GM19438 (cell line): ENCODE data around the gene TBRG1.

Experiments used
- ATAC-seq: cut with Tn5 transposase; IDR thresholded peaks from one replicate; pipeline ENCODE4 v1.9.1; 2021; ENCODE audit warnings: low read depth; ENCODE audit not compliant: unreplicated experiment

Gene TBRG1

GRCh38 chr11:124612045-124612444, 10.6 kb upstream of the TBRG1 start:
- peak; percentile 55 for ATAC-seq

GRCh38 chr11:124612567-124613246, 10.0 kb upstream of the TBRG1 start:
- ATAC-seq = no peak

- no peak for ATAC-seq
These were observed 3.8 kb upstream of the TBRG1 start for GRCh38 chr11:124618863-124619262.

- ATAC-seq = no peak
These were observed 1.3 kb downstream of the TBRG1 start for GRCh38 chr11:124623861-124624525.

GRCh38 chr11:124625504-124626168, 3.0 kb downstream of the TBRG1 start:
- no peak for ATAC-seq

GRCh38 chr11:124627546-124627945, 4.9 kb downstream of the TBRG1 start:
- ATAC-seq = no peak

- ATAC-seq = no peak
These were observed 7.3 kb downstream of the TBRG1 start for GRCh38 chr11:124629961-124630360.

GRCh38 chr11:124633355-124633754, 10.7 kb downstream of the TBRG1 start:
- ATAC-seq = no peak

- ATAC-seq = no peak
These were observed 13.3 kb downstream of the TBRG1 start for GRCh38 chr11:124635932-124636331.

GRCh38 chr11:124638500-124638899, 15.8 kb downstream of the TBRG1 start:
- no peak for ATAC-seq

GRCh38 chr11:124639186-124639585, 16.5 kb downstream of the TBRG1 start:
- ATAC-seq = no peak

GRCh38 chr11:124640666-124641065, 18.0 kb downstream of the TBRG1 start:
- no peak for ATAC-seq

- ATAC-seq = no peak
These were observed 20.0 kb downstream of the TBRG1 start for GRCh38 chr11:124642628-124643027.

GRCh38 chr11:124643042-124643604, 20.5 kb downstream of the TBRG1 start:
- ATAC-seq = no peak

- no peak for ATAC-seq
These were observed 21.2 kb downstream of the TBRG1 start for GRCh38 chr11:124643605-124644425.

- ATAC-seq = no peak
These were observed 22.0 kb downstream of the TBRG1 start for GRCh38 chr11:124644426-124645280.

- no peak for ATAC-seq
These were observed 23.5 kb downstream of the TBRG1 start for GRCh38 chr11:124646148-124646547.

- no peak for ATAC-seq
These were observed 25.9 kb downstream of the TBRG1 start for GRCh38 chr11:124648610-124649009.

- no peak for ATAC-seq
These were observed 34.3 kb downstream of the TBRG1 start for GRCh38 chr11:124656774-124657630.
